ENCODE data around the gene ARSK. TPM values are rescaled to one million over a fixed set of nuclear protein-coding genes. Genes with fewer than 3 reads are reported as not detected.

The ARSK gene
- total and polyA plus RNA-seq, 3 experiments from 2014 or later, result 4.3 to 9.6 (median 5.7) TPM

- Mint-ChIP-seq H3K36me3 (peaks cover 18 to 79% (median 30%) of the 10 kb centered on the region in 3 donors), H3K27me3 (no peaks in the 10 kb centered on the region), H3K27ac (no peak overlapping the region), H3K4me1 (peaks cover 2 to 9% (median 5%) of the 10 kb centered on the region in 3 donors), H3K4me3 (no peak overlapping the region), H3K9me3 (no peaks in the 10 kb centered on the region)
- no peaks in the 10 kb centered on the region for H3K27me3 ChIP-seq (ENCODE audit: insufficient read depth, low read length, poor library complexity, severe bottlenecking)
- no peak for DNase-seq
- no peak overlapping the region for H3K27ac ChIP-seq (ENCODE audit: low read depth, low read length)
- CTCF ChIA-PET, result no interaction called here
- H3K36me3 ChIP-seq (ENCODE audit: insufficient read depth, low read length), result peaks cover 25% of the 10 kb centered on the region
- POLR2A ChIA-PET, result no interaction called here
- H3K4me3 ChIP-seq (ENCODE audit: low read length), result no peak overlapping the region
- H3K9me3 ChIP-seq (ENCODE audit: low read length), result no peaks in the 10 kb centered on the region
- H3K4me1 ChIP-seq (ENCODE audit: insufficient read depth, low read length), result no peaks in the 10 kb centered on the region
Observed at GRCh38 chr5:95524423-95524822, 30.5 kb upstream of the ARSK start.

- Mint-ChIP-seq H3K27me3 (no peaks in the 10 kb centered on the region), H3K27ac (no peak overlapping the region), H3K36me3 (peaks cover 10 to 79% (median 26%) of the 10 kb centered on the region in 3 donors), H3K4me3 (no peak overlapping the region), H3K4me1 (peaks cover 2 to 11% (median 5%) of the 10 kb centered on the region in 3 donors), H3K9me3 (no peaks in the 10 kb centered on the region)
- Histone ChIP-seq H3K9me3 (ENCODE audit: low read length) (no peaks in the 10 kb centered on the region), H3K27ac (ENCODE audit: low read depth, low read length) (no peak overlapping the region), H3K4me1 (ENCODE audit: insufficient read depth, low read length) (no peaks in the 10 kb centered on the region), H3K4me3 (ENCODE audit: low read length) (no peak overlapping the region), H3K36me3 (ENCODE audit: insufficient read depth, low read length) (peaks cover 27% of the 10 kb centered on the region), H3K27me3 (ENCODE audit: insufficient read depth, low read length, poor library complexity, severe bottlenecking) (no peaks in the 10 kb centered on the region)
- DNase-seq, result no peak
- POLR2A ChIA-PET, result no interaction called here
- CTCF ChIA-PET, result no interaction called here
Observed at GRCh38 chr5:95526871-95527270, 28.0 kb upstream of the ARSK start.

GRCh38 chr5:95528565-95528964 is 26.3 kb upstream of the ARSK start:
- peak overlapping the region in 1 of 8 donors; percentile 25 for H3K27ac Mint-ChIP-seq
- CTCF ChIA-PET, result no interaction called here
- no peak for DNase-seq
- Histone ChIP-seq H3K4me1 (ENCODE audit: insufficient read depth, low read length) (no peaks in the 10 kb centered on the region), H3K27me3 (ENCODE audit: insufficient read depth, low read length, poor library complexity, severe bottlenecking) (no peaks in the 10 kb centered on the region), H3K36me3 (ENCODE audit: insufficient read depth, low read length) (peaks cover 24% of the 10 kb centered on the region), H3K4me3 (ENCODE audit: low read length) (no peak overlapping the region), H3K27ac (ENCODE audit: low read depth, low read length) (no peak overlapping the region), H3K9me3 (ENCODE audit: low read length) (no peaks in the 10 kb centered on the region)
- POLR2A ChIA-PET, result no interaction called here
- peaks cover 7 to 23% (median 11%) of the 10 kb centered on the region in 3 donors for H3K4me1 Mint-ChIP-seq
- H3K36me3 Mint-ChIP-seq, result peaks cover 4 to 81% (median 29%) of the 10 kb centered on the region in 3 donors
- no peaks in the 10 kb centered on the region for H3K27me3 Mint-ChIP-seq
- no peaks in the 10 kb centered on the region for H3K9me3 Mint-ChIP-seq
- H3K4me3 Mint-ChIP-seq, result no peak overlapping the region

- Histone ChIP-seq H3K4me3 (ENCODE audit: low read length) (no peak overlapping the region), H3K4me1 (ENCODE audit: insufficient read depth, low read length) (no peaks in the 10 kb centered on the region), H3K9me3 (ENCODE audit: low read length) (no peaks in the 10 kb centered on the region), H3K27me3 (ENCODE audit: insufficient read depth, low read length, poor library complexity, severe bottlenecking) (no peaks in the 10 kb centered on the region), H3K36me3 (ENCODE audit: insufficient read depth, low read length) (peaks cover 24% of the 10 kb centered on the region), H3K27ac (ENCODE audit: low read depth, low read length) (no peak overlapping the region)
- Mint-ChIP-seq H3K27me3 (no peaks in the 10 kb centered on the region), H3K9me3 (no peaks in the 10 kb centered on the region), H3K4me1 (peaks cover 14 to 33% (median 24%) of the 10 kb centered on the region in 3 donors), H3K36me3 (peaks cover 4 to 85% (median 38%) of the 10 kb centered on the region in 3 donors), H3K4me3 (no peak overlapping the region), H3K27ac (no peak overlapping the region)
- ChIA-PET POLR2A (no interaction called here), CTCF (no interaction called here)
- DNase-seq, result no peak
Observed at GRCh38 chr5:95530416-95530815, 24.5 kb upstream of the ARSK start.

GRCh38 chr5:95531491-95531890 is 23.4 kb upstream of the ARSK start:
- H3K36me3 ChIP-seq (ENCODE audit: insufficient read depth, low read length), result peaks cover 24% of the 10 kb centered on the region

GRCh38 chr5:95532415-95532814 is 22.5 kb upstream of the ARSK start:
- Mint-ChIP-seq H3K27ac (peak overlapping the region in 1 of 8 donors; percentile 47), H3K4me3 (no peak overlapping the region), H3K4me1 (peaks cover 14 to 35% (median 28%) of the 10 kb centered on the region in 3 donors), H3K27me3 (no peaks in the 10 kb centered on the region), H3K36me3 (peaks cover 4 to 86% (median 39%) of the 10 kb centered on the region in 3 donors), H3K9me3 (no peaks in the 10 kb centered on the region)
- Histone ChIP-seq H3K36me3 (ENCODE audit: insufficient read depth, low read length) (peaks cover 22% of the 10 kb centered on the region), H3K4me1 (ENCODE audit: insufficient read depth, low read length) (no peaks in the 10 kb centered on the region), H3K27ac (ENCODE audit: low read depth, low read length) (no peak overlapping the region), H3K9me3 (ENCODE audit: low read length) (no peaks in the 10 kb centered on the region), H3K27me3 (ENCODE audit: insufficient read depth, low read length, poor library complexity, severe bottlenecking) (no peaks in the 10 kb centered on the region), H3K4me3 (ENCODE audit: low read length) (no peak overlapping the region)
- ChIA-PET CTCF (interaction anchor here (1.2 kb wide), 1 partner anchor 58 kb away, joined by 3 read pairs; no protein-coding TSS in a partner anchor), POLR2A (no interaction called here)
- DNase-seq, result no peak

More at GRCh38 chr5:95531491-95531890, 23.4 kb upstream of the ARSK start:
- Mint-ChIP-seq H3K4me1 (peaks cover 14 to 33% (median 24%) of the 10 kb centered on the region in 3 donors), H3K36me3 (peaks cover 4 to 85% (median 37%) of the 10 kb centered on the region in 3 donors), H3K4me3 (no peak overlapping the region), H3K27ac (no peak overlapping the region), H3K9me3 (no peaks in the 10 kb centered on the region), H3K27me3 (no peaks in the 10 kb centered on the region)
- Histone ChIP-seq H3K9me3 (ENCODE audit: low read length) (no peaks in the 10 kb centered on the region), H3K27me3 (ENCODE audit: insufficient read depth, low read length, poor library complexity, severe bottlenecking) (no peaks in the 10 kb centered on the region), H3K27ac (ENCODE audit: low read depth, low read length) (no peak overlapping the region), H3K4me3 (ENCODE audit: low read length) (no peak overlapping the region), H3K4me1 (ENCODE audit: insufficient read depth, low read length) (no peaks in the 10 kb centered on the region)
- no peak for DNase-seq
- POLR2A ChIA-PET, result no interaction called here
- CTCF ChIA-PET, result interaction anchor here (1.2 kb wide), 1 partner anchor 57 kb away, joined by 3 read pairs; no protein-coding TSS in a partner anchor

GRCh38 chr5:95533106-95533505 is 21.8 kb upstream of the ARSK start:
- Mint-ChIP-seq H3K27ac (peak overlapping the region in 1 of 8 donors; percentile 1), H3K4me1 (peaks cover 14 to 35% (median 28%) of the 10 kb centered on the region in 3 donors), H3K4me3 (no peak overlapping the region), H3K9me3 (no peaks in the 10 kb centered on the region), H3K36me3 (peaks cover 4 to 83% (median 36%) of the 10 kb centered on the region in 3 donors), H3K27me3 (no peaks in the 10 kb centered on the region)
- Histone ChIP-seq H3K27ac (ENCODE audit: low read depth, low read length) (no peak overlapping the region), H3K36me3 (ENCODE audit: insufficient read depth, low read length) (peaks cover 19% of the 10 kb centered on the region), H3K9me3 (ENCODE audit: low read length) (no peaks in the 10 kb centered on the region), H3K27me3 (ENCODE audit: insufficient read depth, low read length, poor library complexity, severe bottlenecking) (no peaks in the 10 kb centered on the region), H3K4me1 (ENCODE audit: insufficient read depth, low read length) (no peaks in the 10 kb centered on the region), H3K4me3 (ENCODE audit: low read length) (no peak overlapping the region)
- no peak for DNase-seq
- POLR2A ChIA-PET, result no interaction called here
- CTCF ChIA-PET, result no interaction called here

GRCh38 chr5:95533761-95534160 is 21.1 kb upstream of the ARSK start:
- Mint-ChIP-seq H3K9me3 (no peaks in the 10 kb centered on the region), H3K4me1 (peaks cover 15 to 35% (median 26%) of the 10 kb centered on the region in 3 donors), H3K4me3 (no peak overlapping the region), H3K27me3 (no peaks in the 10 kb centered on the region), H3K36me3 (peaks cover 4 to 80% (median 36%) of the 10 kb centered on the region in 3 donors), H3K27ac (no peak overlapping the region)
- CTCF ChIA-PET, result no interaction called here
- H3K4me3 ChIP-seq (ENCODE audit: low read length), result no peak overlapping the region
- H3K36me3 ChIP-seq (ENCODE audit: insufficient read depth, low read length), result peaks cover 18% of the 10 kb centered on the region
- H3K27me3 ChIP-seq (ENCODE audit: insufficient read depth, low read length, poor library complexity, severe bottlenecking), result no peaks in the 10 kb centered on the region
- H3K4me1 ChIP-seq (ENCODE audit: insufficient read depth, low read length), result no peaks in the 10 kb centered on the region
- no peak for DNase-seq
- no peak overlapping the region for H3K27ac ChIP-seq (ENCODE audit: low read depth, low read length)
- POLR2A ChIA-PET, result no interaction called here
- H3K9me3 ChIP-seq (ENCODE audit: low read length), result no peaks in the 10 kb centered on the region
